SK-N-SH (cell line): ENCODE data around the gene MSTN. TPM values are rescaled to one million over a fixed set of nuclear protein-coding genes. Genes with fewer than 3 reads are reported as not detected.

Source experiments
- CTCF ChIA-PET: fragments of 300-600, 350-600 bp; formaldehyde crosslinking; extraction: SDS; loops from one replicate; lab custom pipeline; 2021; lab: Yijun Ruan, JAX
- POLR2A ChIA-PET: fragments of 350-600 bp; sonication (Branson Sonifier 250); formaldehyde crosslinking; extraction: SDS; loops from one replicate; lab custom pipeline; 2020; ENCODE audit warnings: antibody characterized with exemption, inconsistent platforms; lab: Yijun Ruan, JAX
- DNase-seq: peaks from one replicate; pipeline ENCODE4 v3.0.0; 2012
- H2AFZ ChIP-seq: fragments of 200-600 bp; sonication (generic); 2 replicates; pipeline ENCODE4 v1.8.1; 2016; ENCODE audit warnings: antibody characterized with exemption, mild to moderate bottlenecking, low read depth
- H3F3A ChIP-seq: fragments of 200-600 bp; sonication (generic); replicated peaks from 2 replicates; pipeline ENCODE3; 2016; ENCODE audit warnings: antibody characterized with exemption, mild to moderate bottlenecking; ENCODE audit not compliant: insufficient read depth
- H3K27ac ChIP-seq, 2 experiments: fragments of 200-500 bp in 1 of 2; fragments of 200-600 bp in 1 of 2; sonication (Bioruptor generic) in 1 of 2; sonication (generic), shearing (Covaris generic) in 1 of 2; 2 replicates each; pipeline versions ENCODE4 v1.5.1 to v1.6.1; 2014 to 2016; ENCODE audit warnings: low read depth in 2 of 2, inconsistent platforms in 1 of 2, low read length in 1 of 2, mild to moderate bottlenecking in 1 of 2, mixed read lengths in 1 of 2
- H3K27me3 ChIP-seq: fragments of 200-600 bp; sonication (generic), shearing (Covaris generic); 2 replicates; pipeline ENCODE4 v1.6.1; 2016; ENCODE audit warnings: mixed run types; ENCODE audit not compliant: insufficient read depth
- H3K36me3 ChIP-seq, 2 experiments: fragments of 200-500 bp in 1 of 2; fragments of 200-600 bp in 1 of 2; sonication (Bioruptor generic) in 1 of 2; sonication (generic) in 1 of 2; replicated peaks in 1 of 2; 2 replicates each; pipeline versions ENCODE3 to v1.5.1; 2014 to 2016; ENCODE audit warnings: low read length in 1 of 2, mild to moderate bottlenecking in 1 of 2; ENCODE audit not compliant: insufficient read depth in 2 of 2, control insufficient read depth in 1 of 2
- H3K4me1 ChIP-seq, 2 experiments: fragments of 200-500 bp in 1 of 2; fragments of 200-600 bp in 1 of 2; sonication (Bioruptor generic) in 1 of 2; sonication (generic), shearing (Covaris generic) in 1 of 2; 2 replicates each; pipeline versions ENCODE4 v1.5.1 to v1.6.1; 2014 to 2016; ENCODE audit warnings: low read depth in 1 of 2, low read length in 1 of 2, mixed run types in 1 of 2; ENCODE audit not compliant: insufficient read depth in 2 of 2, control insufficient read depth in 1 of 2
- H3K4me2 ChIP-seq: fragments of 200-600 bp; sonication (generic), shearing (Covaris generic); 2 replicates; pipeline ENCODE4 v1.6.1; 2017; ENCODE audit warnings: mixed run types
- H3K4me3 ChIP-seq, 2 experiments: fragments of 200-500 bp in 1 of 2; fragments of 200-600 bp in 1 of 2; sonication (Bioruptor generic) in 1 of 2; sonication (generic), shearing (Covaris generic) in 1 of 2; 2 replicates each; pipeline versions ENCODE4 v1.5.1 to v1.8.1; 2014 to 2016; ENCODE audit warnings: low read depth in 2 of 2, inconsistent platforms in 1 of 2, low read length in 1 of 2, mild to moderate bottlenecking in 1 of 2, mixed read lengths in 1 of 2, moderate library complexity in 1 of 2
- H3K79me2 ChIP-seq: fragments of 200-600 bp; sonication (generic); 2 replicates; pipeline ENCODE4 v1.8.1; 2017; ENCODE audit warnings: mild to moderate bottlenecking; ENCODE audit not compliant: insufficient read depth
- H3K9ac ChIP-seq: fragments of 200-600 bp; sonication (generic); 2 replicates; pipeline ENCODE4 v1.6.1; 2017; ENCODE audit warnings: mixed run types
- H3K9me2 ChIP-seq: fragments of 200-600 bp; sonication (generic); 2 replicates; pipeline ENCODE4 v1.6.1; 2017; ENCODE audit warnings: mixed run types
- H3K9me3 ChIP-seq: fragments of 200-600 bp; sonication (generic); 2 replicates; pipeline ENCODE4 v1.6.1; 2017; ENCODE audit warnings: mixed run types, mild to moderate bottlenecking, moderate library complexity
- H4K20me1 ChIP-seq: fragments of 200-600 bp; sonication (generic); 2 replicates; pipeline ENCODE4 v1.6.1; 2017; ENCODE audit warnings: mild to moderate bottlenecking, mixed run types; ENCODE audit not compliant: insufficient read depth
- CHD2 ChIP-seq: fragments of 150-350 bp; IDR thresholded peaks from 2 replicates; pipeline ENCODE4 v1.6.1; 2018; ENCODE audit warnings: low read length; ENCODE audit not compliant: partially characterized antibody
- ELF1 ChIP-seq: IDR thresholded peaks from 2 replicates; pipeline ENCODE4 v1.4.0; 2012
- FOSL2 ChIP-seq: IDR thresholded peaks from 2 replicates; pipeline ENCODE4 v1.4.0; 2012; ENCODE audit warnings: low read depth, mild to moderate bottlenecking, moderate library complexity, borderline replicate concordance
- FOXM1 ChIP-seq: IDR thresholded peaks from 2 replicates; pipeline ENCODE4 v1.4.0; 2012; ENCODE audit warnings: low read depth, mild to moderate bottlenecking
- JUND ChIP-seq: IDR thresholded peaks from 2 replicates; pipeline ENCODE4 v1.4.0; 2012
- MEF2A ChIP-seq: IDR thresholded peaks from 2 replicates; pipeline ENCODE4 v1.4.0; 2012; ENCODE audit warnings: low read depth, borderline replicate concordance
- NRF1 ChIP-seq: IDR thresholded peaks from 2 replicates; pipeline ENCODE4 v1.6.1; 2012; ENCODE audit warnings: low read depth, mild to moderate bottlenecking, low read length
- RAD21 ChIP-seq: IDR thresholded peaks from 2 replicates; pipeline ENCODE4 v1.6.1; 2012; ENCODE audit warnings: mild to moderate bottlenecking, low read length
- RCOR1 ChIP-seq: fragments of 150-350 bp; IDR thresholded peaks from 2 replicates; pipeline ENCODE4 v1.6.1; 2017; ENCODE audit warnings: antibody characterized with exemption, low read length
- RFX5 ChIP-seq: IDR thresholded peaks from 2 replicates; pipeline ENCODE4 v1.6.1; 2012; ENCODE audit warnings: mild to moderate bottlenecking, improper control_type of control experiment, low read length
- SMC3 ChIP-seq: IDR thresholded peaks from 2 replicates; pipeline ENCODE4 v1.6.1; 2012; ENCODE audit warnings: low read depth, low read length, improper control_type of control experiment
- TAF1 ChIP-seq: IDR thresholded peaks from 2 replicates; pipeline ENCODE4 v1.6.1; 2012; ENCODE audit warnings: low read depth, mild to moderate bottlenecking, low read length, moderate library complexity, borderline replicate concordance
- TEAD4 ChIP-seq: IDR thresholded peaks from 2 replicates; pipeline ENCODE4 v1.4.0; 2012; ENCODE audit warnings: mild to moderate bottlenecking, borderline replicate concordance; ENCODE audit not compliant: insufficient read depth
- YY1 ChIP-seq: IDR thresholded peaks from 2 replicates; pipeline ENCODE4 v1.4.0; 2012; ENCODE audit warnings: low read depth, mild to moderate bottlenecking
- WGBS: methylation state at CpG from one replicate; pipeline ENCODE4 v1.1.6; 2017; ENCODE audit warnings: low lambda C conversion rate; 5-methylcytosine and 5-hydroxymethylcytosine counted together
- polyA plus RNA-seq, 3 experiments: library from polyadenylated mRNA; depleted of rRNA; stranded (reverse); fragments of >200 nt; gene quantifications; 2 replicates each; pipeline ENCODE4 v1.2.3, GENCODE V29; 2012
- TF ChIP-seq, protein P1 (sequence below): fragments of 150-350 bp; IDR thresholded peaks from 2 replicates; pipeline ENCODE4 v1.6.1; 2017; ENCODE audit warnings: antibody characterized with exemption, low read length, low read depth, borderline replicate concordance
- TF ChIP-seq, protein P2 (sequence below): IDR thresholded peaks from 2 replicates; pipeline ENCODE4 v1.4.0; 2012; ENCODE audit warnings: low read depth, borderline replicate concordance
- TF ChIP-seq, protein P3 (sequence below): fragments of 200-600 bp; sonication (generic); IDR thresholded peaks from 2 replicates; pipeline ENCODE4 v1.6.1; 2017; ENCODE audit warnings: antibody characterized with exemption, mild to moderate bottlenecking, moderate library complexity

Gene MSTN
- polyA plus RNA-seq, 1 of the 3 experiments (the other 2 are of a cell fraction): 0.05 TPM

DNA sequence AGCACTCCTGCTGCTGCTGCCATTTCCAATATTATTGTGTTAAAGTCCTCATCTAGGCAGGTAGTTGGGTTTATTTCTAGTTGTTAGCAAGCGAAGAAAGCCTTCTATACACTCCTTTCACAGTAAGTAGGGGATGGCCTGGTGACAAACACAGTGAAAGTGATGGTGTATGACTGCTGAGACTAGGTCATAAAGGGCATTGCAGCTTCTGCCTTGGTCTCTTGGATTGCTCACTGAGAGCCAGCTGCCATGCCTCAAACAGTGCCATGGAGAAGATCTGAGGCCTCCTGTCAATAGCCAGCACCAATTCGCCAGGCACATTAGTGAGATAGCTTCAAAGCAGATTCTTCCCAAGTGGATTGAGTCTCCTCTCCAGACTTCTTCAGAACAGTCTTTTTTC is 27.6 kb upstream of the MSTN start:
- no peaks in the 10 kb centered on the region for H3K9me2 ChIP-seq
- no peak overlapping the region for H3K9ac ChIP-seq
- H3K36me3 ChIP-seq: no peaks in the 10 kb centered on the region
- no peak overlapping the region for H3K4me3 ChIP-seq
- H3K27ac ChIP-seq: no peak overlapping the region
- H3K79me2 ChIP-seq: no peaks in the 10 kb centered on the region
- no peaks in the 10 kb centered on the region for H3K27me3 ChIP-seq
- TF ChIP-seq FOSL2 (no peak), NRF1 (no peak), TEAD4 (no peak), YY1 (no peak), MEF2A (no peak), JUND (no peak), CHD2 (no peak)
- TF ChIP-seq, protein P1, sequence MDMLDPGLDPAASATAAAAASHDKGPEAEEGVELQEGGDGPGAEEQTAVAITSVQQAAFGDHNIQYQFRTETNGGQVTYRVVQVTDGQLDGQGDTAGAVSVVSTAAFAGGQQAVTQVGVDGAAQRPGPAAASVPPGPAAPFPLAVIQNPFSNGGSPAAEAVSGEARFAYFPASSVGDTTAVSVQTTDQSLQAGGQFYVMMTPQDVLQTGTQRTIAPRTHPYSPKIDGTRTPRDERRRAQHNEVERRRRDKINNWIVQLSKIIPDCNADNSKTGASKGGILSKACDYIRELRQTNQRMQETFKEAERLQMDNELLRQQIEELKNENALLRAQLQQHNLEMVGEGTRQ: no peak
- TF ChIP-seq, protein P2, sequence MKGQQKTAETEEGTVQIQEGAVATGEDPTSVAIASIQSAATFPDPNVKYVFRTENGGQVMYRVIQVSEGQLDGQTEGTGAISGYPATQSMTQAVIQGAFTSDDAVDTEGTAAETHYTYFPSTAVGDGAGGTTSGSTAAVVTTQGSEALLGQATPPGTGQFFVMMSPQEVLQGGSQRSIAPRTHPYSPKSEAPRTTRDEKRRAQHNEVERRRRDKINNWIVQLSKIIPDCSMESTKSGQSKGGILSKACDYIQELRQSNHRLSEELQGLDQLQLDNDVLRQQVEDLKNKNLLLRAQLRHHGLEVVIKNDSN: no peak
- TF ChIP-seq, protein P3, sequence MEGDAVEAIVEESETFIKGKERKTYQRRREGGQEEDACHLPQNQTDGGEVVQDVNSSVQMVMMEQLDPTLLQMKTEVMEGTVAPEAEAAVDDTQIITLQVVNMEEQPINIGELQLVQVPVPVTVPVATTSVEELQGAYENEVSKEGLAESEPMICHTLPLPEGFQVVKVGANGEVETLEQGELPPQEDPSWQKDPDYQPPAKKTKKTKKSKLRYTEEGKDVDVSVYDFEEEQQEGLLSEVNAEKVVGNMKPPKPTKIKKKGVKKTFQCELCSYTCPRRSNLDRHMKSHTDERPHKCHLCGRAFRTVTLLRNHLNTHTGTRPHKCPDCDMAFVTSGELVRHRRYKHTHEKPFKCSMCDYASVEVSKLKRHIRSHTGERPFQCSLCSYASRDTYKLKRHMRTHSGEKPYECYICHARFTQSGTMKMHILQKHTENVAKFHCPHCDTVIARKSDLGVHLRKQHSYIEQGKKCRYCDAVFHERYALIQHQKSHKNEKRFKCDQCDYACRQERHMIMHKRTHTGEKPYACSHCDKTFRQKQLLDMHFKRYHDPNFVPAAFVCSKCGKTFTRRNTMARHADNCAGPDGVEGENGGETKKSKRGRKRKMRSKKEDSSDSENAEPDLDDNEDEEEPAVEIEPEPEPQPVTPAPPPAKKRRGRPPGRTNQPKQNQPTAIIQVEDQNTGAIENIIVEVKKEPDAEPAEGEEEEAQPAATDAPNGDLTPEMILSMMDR: no peak
- no peaks in the 10 kb centered on the region for H3K9me3 ChIP-seq
- POLR2A ChIA-PET: no interaction called here
- no peaks in the 10 kb centered on the region for H4K20me1 ChIP-seq
- DNase-seq: no peak
- H3F3A ChIP-seq: no peaks in the 10 kb centered on the region
- 85% methylated on average over 2 of the region's 2 CpGs for WGBS
- no peaks in the 10 kb centered on the region; a peak in 1 of 4 replicates for H3K4me1 ChIP-seq
- no peak overlapping the region; the same call in 1 of the 2 replicates for H2AFZ ChIP-seq
- H3K4me2 ChIP-seq: no peak overlapping the region
- CTCF ChIA-PET: interaction anchor here (1.4 to 3.8 kb wide), 2 partner anchors 19 to 31 kb away, joined by 7 to 38 read pairs; no protein-coding TSS in a partner anchor

DNA sequence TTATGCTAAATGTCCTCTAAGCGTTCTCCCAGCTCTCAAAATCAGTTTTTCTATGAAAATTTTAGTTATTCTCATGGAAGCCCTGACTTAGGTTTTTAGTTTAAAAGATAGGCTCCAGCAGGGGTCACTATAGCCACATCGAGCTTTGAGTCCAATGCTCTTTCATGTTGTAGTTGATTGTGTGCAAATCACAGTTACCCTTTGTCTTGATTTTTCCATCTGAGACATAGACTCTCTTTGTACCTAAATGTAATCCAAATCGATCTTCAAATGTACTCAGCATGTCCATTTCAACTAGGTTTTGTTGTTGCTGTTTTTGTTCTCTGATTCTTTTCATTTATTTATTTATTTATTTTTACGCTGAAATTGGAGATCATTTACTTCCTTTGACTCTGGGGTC is 26.4 kb upstream of the MSTN start:
- H3K4me1 ChIP-seq: peaks cover 0 to 3% of the 10 kb centered on the region in 2 experiments; a peak in 2 of 4 replicates
- no peaks in the 10 kb centered on the region for H4K20me1 ChIP-seq
- H3K36me3 ChIP-seq: no peaks in the 10 kb centered on the region
- peak; percentile 43 for DNase-seq
- TF ChIP-seq, protein P3: peak; percentile 84
- TF ChIP-seq, protein P2: no peak
- no peak for TF ChIP-seq ELF1
- TF ChIP-seq RCOR1: no peak
- TF ChIP-seq MEF2A: no peak
- TF ChIP-seq RFX5: no peak
- peak; percentile 71 for TF ChIP-seq SMC3
- TF ChIP-seq TEAD4: no peak
- TF ChIP-seq FOXM1: no peak
- TF ChIP-seq YY1: no peak
- TF ChIP-seq RAD21: peak; percentile 93
- TF ChIP-seq TAF1: no peak
- TF ChIP-seq, all 33 proteins: peak for 3
- Histone ChIP-seq H2AFZ (peak overlapping the region; percentile 65; the same call in 1 of the 2 replicates), H3K4me2 (no peak overlapping the region), H3K9me3 (no peaks in the 10 kb centered on the region), H3K4me3 (peak overlapping the region in 1 of 2 experiments; percentile 22; a peak in 1 of 4 replicates), H3K9ac (no peak overlapping the region), H3K27me3 (no peaks in the 10 kb centered on the region), H3K27ac (no peak overlapping the region), H3K79me2 (no peaks in the 10 kb centered on the region), H3F3A (no peaks in the 10 kb centered on the region), H3K9me2 (no peaks in the 10 kb centered on the region)
- POLR2A ChIA-PET: no interaction called here
- 36% methylated on average over 4 of the region's 4 CpGs for WGBS
- CTCF ChIA-PET: interaction anchor here (0.6 to 3.8 kb wide), 50 partner anchors 9 to 769 kb away, joined by 3 to 38 read pairs (median 5); partner anchors contain the start of gene HIBCH
